Renal cortex interstitium (tissue), 15 donors: Measurements from ENCODE around the gene PIGT. TPM values are rescaled to one million over a fixed set of nuclear protein-coding genes. Genes with fewer than 3 reads are reported as not detected.

ENCODE experiments used
- DNase-seq, 11 donors: peaks; one replicate each; pipeline ENCODE4 v3.0.0-alpha.2; 2013; ENCODE audit warnings: low read depth in 9 of 11, low spot score in 4 of 11; ENCODE audit errors: extremely low read depth in 1 of 11
- long read RNA-seq, 16 experiments: transcript quantifications; one replicate each; lab custom pipeline, GENCODE V29; 2026
- polyA plus RNA-seq, 3 donors: library from polyadenylated mRNA; unstranded; fragments of 120-200 nt; gene quantifications; one replicate each; pipeline ENCODE4 v1.2.1, GENCODE V29; 2013; ENCODE audit not compliant: insufficient read length in 3 of 3

Gene PIGT
- 10 to 100 TPM; 74.4 to 98.7 (median 91.9) TPM for polyA plus RNA-seq
- long read RNA-seq, donor 1, transcript PIGT-202 (12 exons, 2,245 nt): major isoform, 11 of 27 reads
- long read RNA-seq, donor 1, partial matches to known transcripts: 8 of 27 reads
- long read RNA-seq, donor 1, other reads (novel, unspliced or antisense): 0 of 27 reads
- long read RNA-seq, donor 2, transcript PIGT-202 (12 exons, 2,245 nt): major isoform, 10 of 30 reads
- long read RNA-seq, donor 2, partial matches to known transcripts: 13 of 30 reads
- long read RNA-seq, donor 2, other reads (novel, unspliced or antisense): 0 of 30 reads
- long read RNA-seq, donor 3, transcript PIGT-202 (12 exons, 2,245 nt): major isoform, 27 of 33 reads
- long read RNA-seq, donor 3, partial matches to known transcripts: 0 of 33 reads
- long read RNA-seq, donor 3, other reads (novel, unspliced or antisense): 0 of 33 reads
- long read RNA-seq, donor 4, transcript PIGT-202 (12 exons, 2,245 nt): major isoform, 15 of 24 reads
- long read RNA-seq, donor 4, partial matches to known transcripts: 0 of 24 reads
- long read RNA-seq, donor 4, other reads (novel, unspliced or antisense): 0 of 24 reads
- long read RNA-seq, donor 5, transcript PIGT-223 (1 exons, 2,164 nt): minor isoform, 6 of 67 reads
- long read RNA-seq, donor 5, transcript PIGT-202 (12 exons, 2,245 nt): major isoform, 22 of 67 reads
- long read RNA-seq, donor 5, transcript PIGT-210 (3 exons, 2,006 nt): minor isoform, 5 of 67 reads
- long read RNA-seq, donor 5, partial matches to known transcripts: 20 of 67 reads
- long read RNA-seq, donor 5, other reads (novel, unspliced or antisense): 0 of 67 reads
- long read RNA-seq, donor 6, transcript PIGT-223 (1 exons, 2,164 nt): minor isoform, 5 of 44 reads
- long read RNA-seq, donor 6, transcript PIGT-202 (12 exons, 2,245 nt): major isoform, 16 of 44 reads
- long read RNA-seq, donor 6, partial matches to known transcripts: 16 of 44 reads
- long read RNA-seq, donor 6, other reads (novel, unspliced or antisense): 0 of 44 reads
- long read RNA-seq, donor 7, transcript PIGT-202 (12 exons, 2,245 nt): major isoform, 18 of 29 reads
- long read RNA-seq, donor 7, partial matches to known transcripts: 5 of 29 reads
- long read RNA-seq, donor 7, other reads (novel, unspliced or antisense): 0 of 29 reads
- long read RNA-seq, donor 8, transcript PIGT-202 (12 exons, 2,245 nt): major isoform, 38 of 74 reads
- long read RNA-seq, donor 8, transcript PIGT-210 (3 exons, 2,006 nt): minor isoform, 5 of 74 reads
- long read RNA-seq, donor 8, transcript PIGT-246 (11 exons, 2,021 nt): minor isoform, 6 of 74 reads
- long read RNA-seq, donor 8, partial matches to known transcripts: 10 of 74 reads
- long read RNA-seq, donor 8, other reads (novel, unspliced or antisense): 0 of 74 reads
- long read RNA-seq, donor 9, transcript PIGT-202 (12 exons, 2,245 nt): major isoform, 11 of 20 reads
- long read RNA-seq, donor 9, partial matches to known transcripts: 5 of 20 reads
- long read RNA-seq, donor 9, other reads (novel, unspliced or antisense): 0 of 20 reads
- long read RNA-seq, donor 10, transcript PIGT-202 (12 exons, 2,245 nt): major isoform, 10 of 27 reads
- long read RNA-seq, donor 10, partial matches to known transcripts: 6 of 27 reads
- long read RNA-seq, donor 10, other reads (novel, unspliced or antisense): 0 of 27 reads
- long read RNA-seq, donor 11, transcript PIGT-202 (12 exons, 2,245 nt): major isoform, 19 of 24 reads
- long read RNA-seq, donor 11, partial matches to known transcripts: 0 of 24 reads
- long read RNA-seq, donor 11, other reads (novel, unspliced or antisense): 0 of 24 reads
- long read RNA-seq, donor 12, partial matches to known transcripts: 0 of 7 reads
- long read RNA-seq, donor 12, other reads (novel, unspliced or antisense): 0 of 7 reads
- long read RNA-seq, donor 13, transcript PIGT-202 (12 exons, 2,245 nt): major isoform, 31 of 74 reads
- long read RNA-seq, donor 13, transcript PIGT-210 (3 exons, 2,006 nt): minor isoform, 5 of 74 reads
- long read RNA-seq, donor 13, partial matches to known transcripts: 22 of 74 reads
- long read RNA-seq, donor 13, other reads (novel, unspliced or antisense): 0 of 74 reads
- long read RNA-seq, donor 14, transcript PIGT-246 (11 exons, 2,021 nt): minor isoform, 5 of 25 reads
- long read RNA-seq, donor 14, transcript PIGT-202 (12 exons, 2,245 nt): major isoform, 15 of 25 reads
- long read RNA-seq, donor 14, partial matches to known transcripts: 0 of 25 reads
- long read RNA-seq, donor 14, other reads (novel, unspliced or antisense): 0 of 25 reads
- long read RNA-seq, donor 15, transcript PIGT-202 (12 exons, 2,245 nt): major isoform, 11 of 14 reads
- long read RNA-seq, donor 15, partial matches to known transcripts: 0 of 14 reads
- long read RNA-seq, donor 15, other reads (novel, unspliced or antisense): 0 of 14 reads
- long read RNA-seq, donor 16, transcript PIGT-210 (3 exons, 2,006 nt): minor isoform, 6 of 113 reads
- long read RNA-seq, donor 16, transcript PIGT-223 (1 exons, 2,164 nt): minor isoform, 6 of 113 reads
- long read RNA-seq, donor 16, transcript PIGT-202 (12 exons, 2,245 nt): major isoform, 55 of 113 reads
- long read RNA-seq, donor 16, transcript PIGT-209 (1 exons, 3,150 nt): minor isoform, 6 of 113 reads
- long read RNA-seq, donor 16, partial matches to known transcripts: 22 of 113 reads
- long read RNA-seq, donor 16, other reads (novel, unspliced or antisense): 0 of 113 reads

GRCh38 chr20:45415822-45416637 lies at the start of gene PIGT:
PIGT (plus strand) TSS chr20:45416141; CDS start chr20:45416157, 16 bp downstream.
- DNase-seq: peak in 10 of 11 donors; percentile 55 to 83 (median 75)

- DNase-seq: no peak
These were observed 49.7 kb upstream of the PIGT start for GRCh38 chr20:45366192-45366591.

GRCh38 chr20:45366631-45367030 lies 49.3 kb upstream of the PIGT start:
- no peak for DNase-seq

GRCh38 chr20:45367126-45367525 lies 48.8 kb upstream of the PIGT start:
- no peak for DNase-seq

GRCh38 chr20:45368221-45368980 lies 47.5 kb upstream of the PIGT start:
- DNase-seq: no peak

GRCh38 chr20:45370571-45371160 lies 45.3 kb upstream of the PIGT start:
- DNase-seq: no peak

GRCh38 chr20:45372241-45372640 lies 43.7 kb upstream of the PIGT start:
- no peak for DNase-seq

GRCh38 chr20:45372646-45373352 lies 43.1 kb upstream of the PIGT start:
- no peak for DNase-seq

GRCh38 chr20:45373353-45374100 lies 42.4 kb upstream of the PIGT start:
- peak; percentile 44 to 84 (median 72) for DNase-seq

GRCh38 chr20:45374101-45374467 lies 41.9 kb upstream of the PIGT start:
- DNase-seq: no peak

- no peak for DNase-seq
These were observed 41.0 kb upstream of the PIGT start for GRCh38 chr20:45374966-45375365.

- peak in 2 of 11 donors; percentile 51 for DNase-seq
These were observed 38.7 kb upstream of the PIGT start for GRCh38 chr20:45377269-45377668.

- no peak for DNase-seq
These were observed 37.8 kb upstream of the PIGT start, which contains the start of gene TP53TG5 for GRCh38 chr20:45378191-45378590. TP53TG5 (minus strand) TSS chr20:45378325; CDS start chr20:45378236, 89 bp downstream.
